ENCODE data around the gene IGF2BP2. TPM values are rescaled to one million over a fixed set of nuclear protein-coding genes. Genes with fewer than 3 reads are reported as not detected.

IGF2BP2 gene
- total and polyA plus RNA-seq, 9 of the 15 experiments (the other 6 are each of a cell fraction or from before 2014, with no cell fraction given): 3.2 to 59.6 (median 30.5) TPM

DNA sequence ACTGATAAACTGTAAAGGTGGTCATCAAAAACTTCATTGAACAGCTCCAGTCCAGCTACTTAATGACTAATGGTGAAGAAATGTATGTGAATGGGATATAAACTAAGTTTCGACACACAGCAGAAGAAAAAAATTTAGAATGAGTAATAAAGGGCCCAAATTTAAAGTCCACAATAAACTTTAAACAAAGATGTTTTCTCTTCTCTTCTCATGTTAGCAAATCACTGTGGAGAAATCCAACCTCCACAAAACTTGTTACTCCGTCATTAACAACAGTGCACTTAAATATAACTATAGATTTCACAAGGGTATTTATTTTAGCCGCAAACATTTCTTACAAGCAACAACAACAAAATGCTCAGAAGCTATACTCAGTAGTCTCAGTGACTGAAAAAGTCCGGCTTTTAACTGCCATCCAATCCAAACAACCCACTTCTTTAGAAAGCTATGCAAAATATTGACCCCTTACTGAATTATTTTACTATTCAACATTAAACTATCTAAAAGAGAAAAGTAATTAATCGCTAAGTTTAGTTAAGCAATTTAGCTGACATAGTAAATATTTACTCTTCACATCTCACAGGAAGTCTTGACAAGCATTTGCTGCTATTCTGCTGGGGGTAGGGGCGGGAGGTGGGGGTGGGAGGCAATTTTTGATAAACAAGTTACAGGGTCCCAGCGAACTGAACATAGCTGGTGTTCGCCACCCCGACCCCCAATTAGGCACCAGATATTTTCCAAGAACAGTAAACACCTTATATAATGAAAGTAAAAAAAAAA is 2.4 kb downstream of the IGF2BP2 start:
- CTCF ChIA-PET (ENCODE audit: low intra/inter-chr PET ratio): interaction anchor here (0.7 kb wide), 1 partner anchor 89 kb away, joined by 4 read pairs; no protein-coding TSS in a partner anchor
- peak overlapping the region; percentile 93 for H3K27ac ChIP-seq (ENCODE audit: extremely low read depth, low read depth, low read length)
- peak overlapping the region; percentile 91 for H3K4me3 ChIP-seq
- POLR2A ChIA-PET: interaction anchor here (0.6 to 3.8 kb wide), 13 partner anchors 9 to 162 kb away, joined by 3 to 17 read pairs (median 4); no protein-coding TSS in a partner anchor
- peaks cover 2% of the 10 kb centered on the region for H3K9me3 ChIP-seq (replicated peaks; ENCODE audit: control insufficient read depth, insufficient read depth, low read depth, low read length)
- H3K9ac ChIP-seq (ENCODE audit: insufficient read depth in 1 of 2, low read depth in 2 of 2, low read length in 2 of 2): peak overlapping the region; percentile 53 to 81
- no peaks in the 10 kb centered on the region for H3K27me3 ChIP-seq (ENCODE audit: control insufficient read depth in 2 of 2, insufficient read depth in 2 of 2, low read length in 2 of 2)
- intact Hi-C loops (cut with micrococcal nuclease) (loop anchor here (2.0 to 5.0 kb wide), 2 partner anchors 55 to 112 kb away; no protein-coding TSS in a partner anchor), in situ Hi-C loops (cut with MboI) (no loop called here)
- peaks cover 89% of the 10 kb centered on the region for H3K79me2 ChIP-seq (ENCODE audit: control insufficient read depth, insufficient read depth, low read length)
- peak; percentile 10 for ATAC-seq
- 0 out of 2 replicates have a peak overlapping the region, but pooled peaks have one; percentile 12 for H2AFZ ChIP-seq (ENCODE audit: low read depth, low read length)
- peaks cover 14 to 21% of the 10 kb centered on the region in 2 experiments; a peak in 4 of 5 replicates for H3K4me1 ChIP-seq (replicated peaks in 1 of 2; ENCODE audit: control insufficient read depth in 2 of 2, insufficient read depth in 2 of 2, low read length in 2 of 2)
- H3K36me3 ChIP-seq (ENCODE audit: control insufficient read depth, insufficient read depth, low read length): peaks cover 7% of the 10 kb centered on the region; the same call in 2 of the 3 replicates
- BruUV-seq (replicated peaks): TSS peak; percentile 40
- peak in 2 of 4 experiments; percentile 34 to 38 for DNase-seq (ENCODE audit: extremely low read depth in 1 of 4, low spot score in 3 of 4)
- FAIRE-seq: peak; percentile 29
- H3K9me1 ChIP-seq (ENCODE audit: control insufficient read depth, insufficient read depth, low read length): no peaks in the 10 kb centered on the region
- 3% methylated on average over 9 of the region's 9 CpGs for WGBS (ENCODE audit: insufficient coverage, low coverage, missing lambda C conversion rate)
- H3K4me2 ChIP-seq (ENCODE audit: insufficient read depth, low read length): peak overlapping the region; percentile 72
- H4K20me1 ChIP-seq (replicated peaks; ENCODE audit: control insufficient read depth, insufficient read depth, low read length): no peaks in the 10 kb centered on the region
- TF ChIP-seq, protein P1, sequence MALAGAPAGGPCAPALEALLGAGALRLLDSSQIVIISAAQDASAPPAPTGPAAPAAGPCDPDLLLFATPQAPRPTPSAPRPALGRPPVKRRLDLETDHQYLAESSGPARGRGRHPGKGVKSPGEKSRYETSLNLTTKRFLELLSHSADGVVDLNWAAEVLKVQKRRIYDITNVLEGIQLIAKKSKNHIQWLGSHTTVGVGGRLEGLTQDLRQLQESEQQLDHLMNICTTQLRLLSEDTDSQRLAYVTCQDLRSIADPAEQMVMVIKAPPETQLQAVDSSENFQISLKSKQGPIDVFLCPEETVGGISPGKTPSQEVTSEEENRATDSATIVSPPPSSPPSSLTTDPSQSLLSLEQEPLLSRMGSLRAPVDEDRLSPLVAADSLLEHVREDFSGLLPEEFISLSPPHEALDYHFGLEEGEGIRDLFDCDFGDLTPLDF (CRISPR knock-in tag; IDR thresholded peaks at IDR 0.05): no peak
- TF ChIP-seq, protein P2, sequence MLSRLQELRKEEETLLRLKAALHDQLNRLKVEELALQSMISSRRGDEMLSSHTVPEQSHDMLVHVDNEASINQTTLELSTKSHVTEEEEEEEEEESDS (CRISPR knock-in tag; IDR thresholded peaks at IDR 0.05): no peak
- TF ChIP-seq ERF (CRISPR knock-in tag; IDR thresholded peaks at IDR 0.05) (no peak), MCM7 (IDR thresholded peaks at IDR 0.05) (no peak), ZNF444 (CRISPR knock-in tag; IDR thresholded peaks at IDR 0.05) (no peak), CBFB (CRISPR knock-in tag; IDR thresholded peaks at IDR 0.05) (no peak), DACH1 (IDR thresholded peaks at IDR 0.05; ENCODE audit: partially characterized antibody) (peak; percentile 54), BACH1 (tag; IDR thresholded peaks at IDR 0.05) (no peak), SRSF1 (IDR thresholded peaks at IDR 0.05; ENCODE audit: low read depth, low read length) (no peak), ETV1 (tag; conservative IDR thresholded peaks at IDR 0.05; ENCODE audit: low read depth) (no peak), MYC (IDR thresholded peaks at IDR 0.05; ENCODE audit: low read depth, low read length) (0 out of 2 replicates have a peak, but pooled peaks have one; percentile 7), MYC (CRISPR knock-in tag; IDR thresholded peaks at IDR 0.05; ENCODE audit: borderline replicate concordance, low read depth) (no peak)
- TF ChIP-seq, protein P3, sequence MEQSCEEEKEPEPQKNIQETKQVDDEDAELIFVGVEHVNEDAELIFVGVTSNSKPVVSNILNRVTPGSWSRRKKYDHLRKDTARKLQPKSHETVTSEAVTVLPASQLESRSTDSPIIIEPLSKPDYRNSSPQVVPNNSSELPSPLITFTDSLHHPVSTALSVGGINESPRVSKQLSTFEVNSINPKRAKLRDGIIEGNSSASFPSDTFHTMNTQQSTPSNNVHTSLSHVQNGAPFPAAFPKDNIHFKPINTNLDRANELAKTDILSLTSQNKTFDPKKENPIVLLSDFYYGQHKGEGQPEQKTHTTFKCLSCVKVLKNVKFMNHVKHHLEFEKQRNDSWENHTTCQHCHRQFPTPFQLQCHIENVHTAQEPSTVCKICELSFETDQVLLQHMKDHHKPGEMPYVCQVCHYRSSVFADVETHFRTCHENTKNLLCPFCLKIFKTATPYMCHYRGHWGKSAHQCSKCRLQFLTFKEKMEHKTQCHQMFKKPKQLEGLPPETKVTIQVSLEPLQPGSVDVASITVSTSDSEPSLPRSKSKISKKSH (CRISPR knock-in tag; IDR thresholded peaks at IDR 0.05): no peak
- TF ChIP-seq, protein P4, sequence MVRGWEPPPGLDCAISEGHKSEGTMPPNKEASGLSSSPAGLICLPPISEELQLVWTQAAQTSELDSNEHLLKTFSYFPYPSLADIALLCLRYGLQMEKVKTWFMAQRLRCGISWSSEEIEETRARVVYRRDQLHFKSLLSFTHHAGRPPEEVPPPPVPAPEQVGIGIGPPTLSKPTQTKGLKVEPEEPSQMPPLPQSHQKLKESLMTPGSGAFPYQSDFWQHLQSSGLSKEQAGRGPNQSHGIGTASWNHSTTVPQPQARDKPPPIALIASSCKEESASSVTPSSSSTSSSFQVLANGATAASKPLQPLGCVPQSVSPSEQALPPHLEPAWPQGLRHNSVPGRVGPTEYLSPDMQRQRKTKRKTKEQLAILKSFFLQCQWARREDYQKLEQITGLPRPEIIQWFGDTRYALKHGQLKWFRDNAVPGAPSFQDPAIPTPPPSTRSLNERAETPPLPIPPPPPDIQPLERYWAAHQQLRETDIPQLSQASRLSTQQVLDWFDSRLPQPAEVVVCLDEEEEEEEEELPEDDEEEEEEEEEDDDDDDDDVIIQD (CRISPR knock-in tag; IDR thresholded peaks at IDR 0.05): no peak
